Keratinocyte (primary cell): ENCODE results near the gene GABRE.

Experiments used
- CTCF ChIP-seq, 3 experiments: IDR thresholded peaks in 1 of 3; conservative IDR thresholded peaks in 1 of 3; optimal IDR thresholded peaks in 1 of 3; 2 replicates in 2 of 3; 3 replicates in 1 of 3; pipeline versions ENCODE3 to v1.5.1; 2011; ENCODE audit warnings: low read length in 3 of 3, mild to moderate bottlenecking in 3 of 3, moderate library complexity in 2 of 3, control low read depth in 1 of 3, inconsistent platforms in 1 of 3; ENCODE audit not compliant: insufficient read depth in 2 of 3; ENCODE audit errors: extremely low read depth in 1 of 3
- EZH2 ChIP-seq: IDR thresholded peaks from one replicate; pipeline ENCODE4 v1.6.1; 2012; ENCODE audit warnings: inconsistent platforms, mild to moderate bottlenecking, low read length, moderate library complexity

GRCh38 chrX:151921292-151921691, 53.2 kb downstream of the GABRE start:
- no peak for TF ChIP-seq CTCF (optimal IDR thresholded peaks at IDR 0.05 in 1 of 3, IDR thresholded peaks at IDR 0.05 in 1 of 3, conservative IDR thresholded peaks at IDR 0.05 in 1 of 3; ENCODE audit: extremely low read depth in 1 of 3, insufficient read depth in 2 of 3, low read length in 3 of 3)
- no peak for TF ChIP-seq EZH2
